HUES6 (cell line): ENCODE data around the gene CDADC1.

Experiments used
- H3K27ac ChIP-seq: 2 replicates; pipeline ENCODE4 v1.7.0; 2013; ENCODE audit warnings: low read depth, mild to moderate bottlenecking, low read length, inconsistent platforms
- H3K27me3 ChIP-seq: 2 replicates; pipeline ENCODE4 v1.6.1; 2013; ENCODE audit warnings: low read length; ENCODE audit not compliant: control insufficient read depth, insufficient read depth
- H3K36me3 ChIP-seq: 2 replicates; pipeline ENCODE4 v1.6.1; 2013; ENCODE audit warnings: low read length; ENCODE audit not compliant: control insufficient read depth, insufficient read depth
- H3K4me1 ChIP-seq: 2 replicates; pipeline ENCODE4 v1.6.1; 2013; ENCODE audit warnings: low read length; ENCODE audit not compliant: control insufficient read depth, insufficient read depth
- H3K4me3 ChIP-seq: 2 replicates; pipeline ENCODE4 v1.5.1; 2013; ENCODE audit warnings: low read depth, low read length
- H3K9ac ChIP-seq: one replicate; pipeline ENCODE4 v1.6.1; 2013; ENCODE audit warnings: mild to moderate bottlenecking, low read length
- H3K9me3 ChIP-seq: 2 replicates; pipeline ENCODE4 v1.6.1; 2013; ENCODE audit warnings: low read depth, low read length; ENCODE audit not compliant: control insufficient read depth, insufficient read depth

Gene CDADC1

GRCh38 chr13:49304356-49304755 lies 56.6 kb downstream of the CDADC1 start:
- H3K9me3 ChIP-seq = no peaks in the 10 kb centered on the region
- H3K36me3 ChIP-seq = no peaks in the 10 kb centered on the region
- no peak overlapping the region for H3K9ac ChIP-seq
- H3K27ac ChIP-seq = no peak overlapping the region
- no peaks in the 10 kb centered on the region for H3K27me3 ChIP-seq
- no peaks in the 10 kb centered on the region; the same call in 1 of the 2 replicates for H3K4me1 ChIP-seq
- no peak overlapping the region for H3K4me3 ChIP-seq

GRCh38 chr13:49304763-49305700 lies 57.3 kb downstream of the CDADC1 start:
- H3K27me3 ChIP-seq = no peaks in the 10 kb centered on the region
- H3K27ac ChIP-seq = no peak overlapping the region
- no peaks in the 10 kb centered on the region for H3K9me3 ChIP-seq
- no peaks in the 10 kb centered on the region for H3K4me1 ChIP-seq
- H3K9ac ChIP-seq = no peak overlapping the region
- H3K4me3 ChIP-seq = no peak overlapping the region
- H3K36me3 ChIP-seq = no peaks in the 10 kb centered on the region

- Histone ChIP-seq H3K36me3 (no peaks in the 10 kb centered on the region), H3K9me3 (no peaks in the 10 kb centered on the region), H3K4me1 (no peaks in the 10 kb centered on the region), H3K9ac (no peak overlapping the region), H3K27me3 (no peaks in the 10 kb centered on the region), H3K4me3 (no peak overlapping the region), H3K27ac (no peak overlapping the region)
These were observed 58.2 kb downstream of the CDADC1 start for GRCh38 chr13:49305792-49306425.

- Histone ChIP-seq H3K9me3 (no peaks in the 10 kb centered on the region), H3K27me3 (no peaks in the 10 kb centered on the region), H3K9ac (no peak overlapping the region), H3K36me3 (no peaks in the 10 kb centered on the region), H3K4me3 (no peak overlapping the region), H3K27ac (no peak overlapping the region), H3K4me1 (no peaks in the 10 kb centered on the region)
These were observed 59.6 kb downstream of the CDADC1 start for GRCh38 chr13:49307365-49307764.

- Histone ChIP-seq H3K4me1 (no peaks in the 10 kb centered on the region), H3K27me3 (no peaks in the 10 kb centered on the region), H3K36me3 (no peaks in the 10 kb centered on the region), H3K27ac (no peak overlapping the region), H3K4me3 (no peak overlapping the region), H3K9me3 (no peaks in the 10 kb centered on the region), H3K9ac (no peak overlapping the region)
These were observed 60.6 kb downstream of the CDADC1 start for GRCh38 chr13:49308097-49308875.

GRCh38 chr13:49308921-49309408 lies 61.2 kb downstream of the CDADC1 start:
- Histone ChIP-seq H3K9ac (no peak overlapping the region), H3K27ac (no peak overlapping the region), H3K4me3 (no peak overlapping the region), H3K9me3 (no peaks in the 10 kb centered on the region), H3K27me3 (no peaks in the 10 kb centered on the region), H3K4me1 (peaks cover under 1% of the 10 kb centered on the region; the same call in 1 of the 2 replicates), H3K36me3 (no peaks in the 10 kb centered on the region)

GRCh38 chr13:49310251-49310650 lies 62.5 kb downstream of the CDADC1 start:
- Histone ChIP-seq H3K27ac (no peak overlapping the region), H3K36me3 (no peaks in the 10 kb centered on the region)

GRCh38 chr13:49311816-49312215 lies 64.1 kb downstream of the CDADC1 start:
- no peak overlapping the region for H3K9ac ChIP-seq
- no peaks in the 10 kb centered on the region for H3K36me3 ChIP-seq

More at GRCh38 chr13:49310251-49310650, 62.5 kb downstream of the CDADC1 start:
- no peaks in the 10 kb centered on the region for H3K9me3 ChIP-seq
- no peak overlapping the region for H3K9ac ChIP-seq
- H3K4me1 ChIP-seq = peaks cover 5% of the 10 kb centered on the region; the same call in 1 of the 2 replicates
- no peak overlapping the region for H3K4me3 ChIP-seq
- no peaks in the 10 kb centered on the region for H3K27me3 ChIP-seq

GRCh38 chr13:49314344-49314882 lies 66.7 kb downstream of the CDADC1 start:
- no peak overlapping the region for H3K9ac ChIP-seq
- no peaks in the 10 kb centered on the region for H3K36me3 ChIP-seq
- no peak overlapping the region for H3K4me3 ChIP-seq
- no peaks in the 10 kb centered on the region for H3K9me3 ChIP-seq
- H3K4me1 ChIP-seq = peaks cover 5% of the 10 kb centered on the region; the same call in 1 of the 2 replicates
- H3K27ac ChIP-seq = no peak overlapping the region
- H3K27me3 ChIP-seq = no peaks in the 10 kb centered on the region

More at GRCh38 chr13:49311816-49312215, 64.1 kb downstream of the CDADC1 start:
- Histone ChIP-seq H3K27ac (no peak overlapping the region), H3K9me3 (no peaks in the 10 kb centered on the region), H3K27me3 (no peaks in the 10 kb centered on the region), H3K4me3 (no peak overlapping the region), H3K4me1 (peaks cover 5% of the 10 kb centered on the region; the same call in 1 of the 2 replicates)

- no peak overlapping the region for H3K4me3 ChIP-seq
- no peak overlapping the region for H3K27ac ChIP-seq
- H3K27me3 ChIP-seq = no peaks in the 10 kb centered on the region
- peaks cover 5% of the 10 kb centered on the region; the same call in 1 of the 2 replicates for H3K4me1 ChIP-seq
- no peak overlapping the region for H3K9ac ChIP-seq
- no peaks in the 10 kb centered on the region for H3K36me3 ChIP-seq
- H3K9me3 ChIP-seq = no peaks in the 10 kb centered on the region
These were observed 67.4 kb downstream of the CDADC1 start for GRCh38 chr13:49315036-49315565.
